K562 (cell line): ENCODE measurements around the gene GAL3ST2.
"Not testable (repeated sequence)": the region's sequence is repeated elsewhere in the genome, so short reads cannot be mapped to it uniquely, and the experiment has no call there.

Experiments used
- SMARCC2 ChIP-seq: fragments of 450-650 bp; IDR thresholded peaks from 2 replicates; pipeline ENCODE4 v1.6.1; 2017; ENCODE audit warnings: antibody characterized with exemption, moderate library complexity, mild to moderate bottlenecking, low read depth
- TF ChIP-seq, protein P1 (sequence below): sonication (generic); formaldehyde crosslinking; IDR thresholded peaks from 2 replicates; pipeline ENCODE4 v1.5.0; 2020; ENCODE audit warnings: missing genetic modification reagents
- TF ChIP-seq, protein P2 (sequence below), 2 experiments: fragments of 450-650 bp; formaldehyde crosslinking in 1 of 2; IDR thresholded peaks; 2 replicates each; pipeline versions ENCODE4 v1.4.0 to v1.6.1; 2014 to 2020; ENCODE audit warnings: mild to moderate bottlenecking in 2 of 2, borderline replicate concordance in 1 of 2, low read depth in 1 of 2

DNA sequence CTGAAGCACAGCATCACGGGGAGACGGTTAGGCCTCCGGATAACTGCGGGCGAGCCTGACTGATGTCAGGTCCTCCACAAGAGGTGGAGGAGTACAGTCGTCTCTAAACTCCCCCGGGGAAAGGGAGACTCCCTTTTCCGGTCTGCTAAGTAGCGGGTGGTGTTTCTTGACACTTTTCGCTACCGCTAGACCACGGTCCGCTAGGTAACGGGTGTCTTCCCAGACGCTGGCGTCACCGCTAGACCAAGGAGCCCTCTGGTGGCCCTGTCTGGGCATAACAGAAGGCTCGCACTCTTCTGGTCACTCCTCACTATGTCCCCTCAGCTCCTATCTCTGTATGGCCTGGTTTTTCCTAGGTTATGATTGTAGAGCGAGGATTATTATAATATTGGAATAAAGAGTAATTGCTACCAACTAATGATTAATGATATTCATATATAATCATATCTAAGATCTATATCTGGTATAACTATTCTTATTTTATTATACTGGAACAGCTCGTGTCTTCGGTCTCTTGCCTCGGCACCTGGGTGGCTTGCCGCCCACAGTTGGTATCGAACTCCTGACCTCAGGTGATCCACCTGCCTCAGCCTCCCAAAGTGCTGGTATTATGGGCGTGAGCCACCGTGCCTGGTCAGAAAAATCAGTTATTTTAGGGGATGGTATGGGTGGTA, 44.0 kb upstream of the GAL3ST2 start:
- TF ChIP-seq, protein P1, sequence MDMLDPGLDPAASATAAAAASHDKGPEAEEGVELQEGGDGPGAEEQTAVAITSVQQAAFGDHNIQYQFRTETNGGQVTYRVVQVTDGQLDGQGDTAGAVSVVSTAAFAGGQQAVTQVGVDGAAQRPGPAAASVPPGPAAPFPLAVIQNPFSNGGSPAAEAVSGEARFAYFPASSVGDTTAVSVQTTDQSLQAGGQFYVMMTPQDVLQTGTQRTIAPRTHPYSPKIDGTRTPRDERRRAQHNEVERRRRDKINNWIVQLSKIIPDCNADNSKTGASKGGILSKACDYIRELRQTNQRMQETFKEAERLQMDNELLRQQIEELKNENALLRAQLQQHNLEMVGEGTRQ (CRISPR knock-in tag) = not testable (repeated sequence)
- TF ChIP-seq SMARCC2 = not testable (repeated sequence)
- TF ChIP-seq, protein P2, sequence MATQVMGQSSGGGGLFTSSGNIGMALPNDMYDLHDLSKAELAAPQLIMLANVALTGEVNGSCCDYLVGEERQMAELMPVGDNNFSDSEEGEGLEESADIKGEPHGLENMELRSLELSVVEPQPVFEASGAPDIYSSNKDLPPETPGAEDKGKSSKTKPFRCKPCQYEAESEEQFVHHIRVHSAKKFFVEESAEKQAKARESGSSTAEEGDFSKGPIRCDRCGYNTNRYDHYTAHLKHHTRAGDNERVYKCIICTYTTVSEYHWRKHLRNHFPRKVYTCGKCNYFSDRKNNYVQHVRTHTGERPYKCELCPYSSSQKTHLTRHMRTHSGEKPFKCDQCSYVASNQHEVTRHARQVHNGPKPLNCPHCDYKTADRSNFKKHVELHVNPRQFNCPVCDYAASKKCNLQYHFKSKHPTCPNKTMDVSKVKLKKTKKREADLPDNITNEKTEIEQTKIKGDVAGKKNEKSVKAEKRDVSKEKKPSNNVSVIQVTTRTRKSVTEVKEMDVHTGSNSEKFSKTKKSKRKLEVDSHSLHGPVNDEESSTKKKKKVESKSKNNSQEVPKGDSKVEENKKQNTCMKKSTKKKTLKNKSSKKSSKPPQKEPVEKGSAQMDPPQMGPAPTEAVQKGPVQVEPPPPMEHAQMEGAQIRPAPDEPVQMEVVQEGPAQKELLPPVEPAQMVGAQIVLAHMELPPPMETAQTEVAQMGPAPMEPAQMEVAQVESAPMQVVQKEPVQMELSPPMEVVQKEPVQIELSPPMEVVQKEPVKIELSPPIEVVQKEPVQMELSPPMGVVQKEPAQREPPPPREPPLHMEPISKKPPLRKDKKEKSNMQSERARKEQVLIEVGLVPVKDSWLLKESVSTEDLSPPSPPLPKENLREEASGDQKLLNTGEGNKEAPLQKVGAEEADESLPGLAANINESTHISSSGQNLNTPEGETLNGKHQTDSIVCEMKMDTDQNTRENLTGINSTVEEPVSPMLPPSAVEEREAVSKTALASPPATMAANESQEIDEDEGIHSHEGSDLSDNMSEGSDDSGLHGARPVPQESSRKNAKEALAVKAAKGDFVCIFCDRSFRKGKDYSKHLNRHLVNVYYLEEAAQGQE (IDR thresholded peaks at IDR 0.05; ENCODE audit: borderline replicate concordance) = peak; percentile 44; the same call in 1 of the 2 replicates
- TF ChIP-seq, protein P2 (CRISPR knock-in tag; IDR thresholded peaks at IDR 0.05; ENCODE audit: low read depth) = not testable (repeated sequence)
